Heart right ventricle (tissue), 16 donors: Measurements from ENCODE around the gene RPS6KA2. TPM values are rescaled to one million over a fixed set of nuclear protein-coding genes. Genes with fewer than 3 reads are reported as not detected.

ENCODE experiments used
- ATAC-seq, 8 donors: fragments of 200-7000 bp; cut with Tn5 transposase; one replicate each; pipeline ENCODE4 v1.9.1; 2020; ENCODE audit warnings: mild to moderate bottlenecking in 8 of 8, moderate library complexity in 8 of 8, moderate number of reproducible peaks in 1 of 8
- DNase-seq, 2 donors: peaks; one replicate each; pipeline ENCODE4 v3.0.0-alpha.2; 2020
- H3K27ac ChIP-seq, 10 donors: fragments of 200-600 bp; sonication (generic) in 2 of 10; one replicate each; pipeline versions ENCODE4 v1.5.0 to v1.8.0; 2020 to 2022; ENCODE audit warnings: mild to moderate bottlenecking in 3 of 10
- H3K27me3 ChIP-seq, 7 donors: fragments of 200-600 bp; one replicate each; pipeline ENCODE4 v1.8.0; 2021 to 2022; ENCODE audit warnings: mild to moderate bottlenecking in 2 of 7
- H3K36me3 ChIP-seq, 9 donors: fragments of 200-600 bp; sonication (generic) in 1 of 9; one replicate each; pipeline versions ENCODE4 v1.5.0 to v1.8.0; 2020 to 2022; ENCODE audit warnings: mild to moderate bottlenecking in 2 of 9
- H3K4me1 ChIP-seq, 9 donors: fragments of 200-600 bp; sonication (generic) in 1 of 9; one replicate each; pipeline versions ENCODE4 v1.5.0 to v1.8.0; 2020 to 2022; ENCODE audit warnings: mild to moderate bottlenecking in 4 of 9
- H3K4me3 ChIP-seq, 10 donors: fragments of 200-600 bp; sonication (generic) in 2 of 10; one replicate each; pipeline versions ENCODE4 v1.5.0 to v1.8.0; 2020 to 2022; ENCODE audit warnings: mild to moderate bottlenecking in 7 of 10, moderate library complexity in 2 of 10
- H3K9me3 ChIP-seq, 11 donors: fragments of 200-600 bp in 10 of 11; sonication (generic) in 2 of 11; one replicate each; pipeline versions ENCODE4 v1.5.0 to v1.8.0; 2013 to 2022; ENCODE audit warnings: mild to moderate bottlenecking in 2 of 11, control low read depth in 1 of 11, moderate library complexity in 1 of 11
- CTCF ChIP-seq, 9 donors: fragments of 200-600 bp; sonication (generic) in 2 of 9; IDR thresholded peaks; one replicate each; pipeline versions ENCODE4 v1.5.0 to v1.8.0; 2021 to 2022; ENCODE audit warnings: antibody characterized with exemption in 9 of 9, mild to moderate bottlenecking in 5 of 9, moderate library complexity in 1 of 9
- WGBS, 2 donors: extraction: QIAGEN DNeasy Blood & Tissue Kit; methylation state at CpG; one replicate each; pipeline ENCODE4 v1.1.7; 2013; ENCODE audit warnings: inconsistent platforms in 1 of 2; 5-methylcytosine and 5-hydroxymethylcytosine counted together
- intact Hi-C, 10 donors: fragments of 100-400 bp; cut with DNase I; formaldehyde crosslinking; loops; one replicate each; pipeline versions ENCODE4 v1.11.1 to v1.14.2; 2022
- polyA plus RNA-seq, 2 donors: library from polyadenylated mRNA; stranded (reverse); fragments of 200-250 nt; gene quantifications; one replicate each; pipeline ENCODE4 v1.2.3, GENCODE V29; 2013
- total RNA-seq, 10 donors: library from RNA; stranded (reverse); fragmentation: NEBNext Ultra II Directional in 3 of 10; extraction: Animal tissue kit (Norgen Biotek cat#: 25700) in 3 of 10; gene quantifications; one replicate each; pipeline versions ENCODE4 v1.2.1 to v1.2.4, GENCODE V29; 2021 to 2023
- donor health status: Arrhythmogenic right ventricular cardiomyopathy.
- donor health status: ischemic (EF 13 %, LVEDD 7.1; RV severe dilation, severe dysfunction).
- donor health status: healthy with polysubstance abuse.
- donor health status: DM: no; HTN: yes; CAD: no.
- donor health status: DM: no; HTN: no; CAD: no.
- donor health status: ischemic (EF 25% LVEDD 6.9; RV normal size, moderate dysfunction).
- donor health status: ischemic (EF 25% LVEDD 5.7; RV mildly dilated, moderate dysfunction).
- donor health status: healthy.
- donor health status: DM: yes; HTN: yes; CAD: no.
- donor health status: Ischemic cardiomyopathy.
- donor health status: ischemic (EF 35%, LVEDD 5.7; RV mildly dilated, moderate dysfunction).
- donor health status: nonischemic (EF 11% LVEDD 7.7; RV severe dilation, severe dysfunction).
- donor health status: DM: yes; HTN: yes; CAD: no.
- donor health status: PGD.
- donor health status: ischemic (EF 29% LVEDD 5.4; RV normal size, mild dysfunction).
- donor health status: nonischemic (EF 23%, LVEDD 6.1; RV moderate dilation, normal function).

Gene RPS6KA2
- total and polyA plus RNA-seq, 12 donors: 20.3 to 91.4 (median 73.7) TPM

- Histone ChIP-seq H3K4me1 (peaks cover 0 to 22% (median 12%) of the 10 kb centered on the region in 9 donors), H3K27ac (no peak overlapping the region), H3K4me3 (no peak overlapping the region), H3K36me3 (no peaks in the 10 kb centered on the region), H3K9me3 (no peaks in the 10 kb centered on the region), H3K27me3 (no peaks in the 10 kb centered on the region)
- no peak for TF ChIP-seq CTCF (IDR thresholded peaks at IDR 0.05)
- WGBS, 2 donors: 97% methylated on average over 9 of the region's 9 CpGs
- DNase-seq (no peak), ATAC-seq (no peak)
- intact Hi-C loops: no loop called here
Observed at GRCh38 chr6:166604328-166604727, 22.7 kb downstream of the RPS6KA2 start.

- DNase-seq (peak in 1 of 2 donors; percentile 2), ATAC-seq (no peak)
- no peak for TF ChIP-seq CTCF (IDR thresholded peaks at IDR 0.05)
- intact Hi-C loops: no loop called here
- H3K36me3 ChIP-seq: no peaks in the 10 kb centered on the region
- WGBS, 2 donors: 94% methylated on average over 14 of the region's 14 CpGs
- no peak overlapping the region for H3K27ac ChIP-seq
- H3K4me3 ChIP-seq: no peak overlapping the region
- H3K9me3 ChIP-seq: no peaks in the 10 kb centered on the region
- peaks cover 0 to 32% (median 23%) of the 10 kb centered on the region in 9 donors for H3K4me1 ChIP-seq
- H3K27me3 ChIP-seq: no peaks in the 10 kb centered on the region
Observed at GRCh38 chr6:166603043-166603690, 23.9 kb downstream of the RPS6KA2 start.

GRCh38 chr6:166601956-166602355 lies 25.1 kb downstream of the RPS6KA2 start:
- DNase-seq (no peak), ATAC-seq (no peak)
- Histone ChIP-seq H3K4me3 (no peak overlapping the region), H3K27me3 (no peaks in the 10 kb centered on the region), H3K9me3 (no peaks in the 10 kb centered on the region), H3K4me1 (peaks cover 4 to 38% (median 31%) of the 10 kb centered on the region in 9 donors), H3K27ac (no peak overlapping the region), H3K36me3 (no peaks in the 10 kb centered on the region)
- WGBS, 2 donors: 98% methylated on average over 10 of the region's 10 CpGs
- intact Hi-C loops: no loop called here
- no peak for TF ChIP-seq CTCF (IDR thresholded peaks at IDR 0.05)

- TF ChIP-seq CTCF (IDR thresholded peaks at IDR 0.05): no peak
- DNase-seq (no peak), ATAC-seq (no peak)
- Histone ChIP-seq H3K36me3 (no peaks in the 10 kb centered on the region), H3K4me3 (no peak overlapping the region), H3K27ac (no peak overlapping the region), H3K4me1 (peaks cover 4 to 42% (median 31%) of the 10 kb centered on the region in 9 donors), H3K9me3 (no peaks in the 10 kb centered on the region), H3K27me3 (no peaks in the 10 kb centered on the region)
- intact Hi-C loops: no loop called here
- WGBS, 2 donors: 86 to 87% methylated on average over 2 of the region's 2 CpGs
Observed at GRCh38 chr6:166600931-166601330, 26.1 kb downstream of the RPS6KA2 start.
